Erythroblast (primary cell): ENCODE measurements around the gene PADI2.

Experiments
- GATA1 ChIP-seq: IDR thresholded peaks from 2 replicates; pipeline ENCODE4 v1.6.1; 2011; ENCODE audit warnings: low read depth, mild to moderate bottlenecking, control low read depth, low read length, moderate library complexity
- POLR2A ChIP-seq: IDR thresholded peaks from 2 replicates; pipeline ENCODE4 v1.6.1; 2011; ENCODE audit warnings: mild to moderate bottlenecking, low read length

DNA sequence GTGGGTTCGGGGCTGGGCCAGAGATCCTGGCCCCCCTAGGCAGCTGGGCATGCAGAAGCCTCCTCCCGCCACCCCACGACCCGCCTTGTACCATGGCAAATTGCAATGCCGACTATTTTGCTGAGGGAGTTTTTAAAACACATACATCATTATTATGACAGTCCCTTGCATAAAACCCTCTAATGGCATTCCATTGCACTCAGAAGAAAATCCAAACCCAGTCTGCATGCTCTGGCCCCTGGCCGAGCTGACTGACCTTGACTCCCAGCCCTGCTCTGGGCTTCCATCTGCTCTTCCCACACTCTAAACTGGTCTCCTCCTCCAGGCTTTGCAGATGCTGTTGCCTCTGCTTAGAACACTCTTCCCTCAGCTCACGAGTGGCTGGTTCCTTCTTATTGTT is 28.0 kb downstream of the PADI2 start:
- no peak for TF ChIP-seq POLR2A
- no peak for TF ChIP-seq GATA1
